LNCaP clone FGC (cell line): ENCODE measurements around the gene UACA.

Source experiments
- DNase-seq: peaks from one replicate; pipeline ENCODE4 v3.0.0-alpha.2; 2011; ENCODE audit warnings: low read depth
- H3K4me3 ChIP-seq: 2 replicates; pipeline ENCODE4 v1.5.1; 2011; ENCODE audit warnings: mild to moderate bottlenecking, low read depth, low read length, control low read depth
- CTCF ChIP-seq: IDR thresholded peaks from 2 replicates; pipeline ENCODE4 v1.5.1; 2012; ENCODE audit warnings: mild to moderate bottlenecking; ENCODE audit not compliant: control insufficient read depth, insufficient read depth; ENCODE audit errors: extremely low read depth

Gene UACA

GRCh38 chr15:70629735-70630273 lies 133.6 kb downstream of the UACA start:
- DNase-seq, result no peak
- no peak overlapping the region for H3K4me3 ChIP-seq
- TF ChIP-seq CTCF, result no peak

- DNase-seq, result no peak
- no peak overlapping the region for H3K4me3 ChIP-seq
Observed at GRCh38 chr15:70628549-70628896, 134.8 kb downstream of the UACA start.

GRCh38 chr15:70627734-70628548 lies 135.4 kb downstream of the UACA start:
- DNase-seq, result no peak
- no peak overlapping the region for H3K4me3 ChIP-seq

More at GRCh38 chr15:70628549-70628896, 134.8 kb downstream of the UACA start:
- TF ChIP-seq CTCF, result no peak

GRCh38 chr15:70627322-70627721 lies 136.0 kb downstream of the UACA start:
- TF ChIP-seq CTCF, result no peak
- no peak overlapping the region for H3K4me3 ChIP-seq
- DNase-seq, result no peak

More at GRCh38 chr15:70627734-70628548, 135.4 kb downstream of the UACA start:
- TF ChIP-seq CTCF, result no peak

- no peak for TF ChIP-seq CTCF
- no peak overlapping the region for H3K4me3 ChIP-seq
- DNase-seq, result no peak
Observed at GRCh38 chr15:70625438-70625837, 137.9 kb downstream of the UACA start.

- no peak for TF ChIP-seq CTCF
- DNase-seq, result no peak
- no peak overlapping the region for H3K4me3 ChIP-seq
Observed at GRCh38 chr15:70625011-70625410, 138.3 kb downstream of the UACA start.
